K562 (cell line): ENCODE data around the gene SPRING1. TPM values are rescaled to one million over a fixed set of nuclear protein-coding genes. Genes with fewer than 3 reads are reported as not detected.

Source experiments
- GTF3C2 ChIP-seq: IDR thresholded peaks from 3 replicates; pipeline ENCODE4 v1.6.1; 2011; ENCODE audit warnings: borderline replicate concordance, mild to moderate bottlenecking, moderate library complexity; ENCODE audit not compliant: insufficient read length; ENCODE audit errors: extremely low read depth
- HLTF ChIP-seq: fragments of 450-650 bp; IDR thresholded peaks from 2 replicates; pipeline ENCODE4 v1.6.1; 2016
- ILK ChIP-seq: fragments of 450-650 bp; IDR thresholded peaks from 2 replicates; pipeline ENCODE4 v1.6.1; 2016; ENCODE audit warnings: missing genetic modification characterization, low read depth, mild to moderate bottlenecking, missing compliant biosample characterization, moderate library complexity, borderline replicate concordance
- TCF3 ChIP-seq: sonication (generic); formaldehyde crosslinking; IDR thresholded peaks from 2 replicates; pipeline ENCODE4 v1.4.0; 2020; ENCODE audit warnings: mild to moderate bottlenecking, missing genetic modification reagents
- ZBTB8A ChIP-seq: fragments of 450-650 bp; IDR thresholded peaks from 2 replicates; pipeline ENCODE4 v1.6.1; 2018; ENCODE audit warnings: mild to moderate bottlenecking, moderate library complexity; ENCODE audit not compliant: partially characterized antibody
- ZNF280B ChIP-seq: fragments of 250-450 bp; sonication (Bioruptor Pico); IDR thresholded peaks from 2 replicates; pipeline ENCODE4 v1.5.1; 2021; ENCODE audit warnings: mild to moderate bottlenecking
- polyA plus RNA-seq, 8 experiments: library from polyadenylated mRNA; depleted of rRNA in 4 of 8; stranded (reverse) in 5 of 8; unstranded in 3 of 8; fragments of >200 nt; fragmentation: Nextera tagmentation in 2 of 8; fragmentation: Illumina TruSeq in 1 of 8; extraction: Ambion mirVana in 2 of 8; extraction: Trizol in 1 of 8; gene quantifications; 2 replicates each; pipeline versions ENCODE4 v1.2.1 to v1.2.3, GENCODE V29; 2011 to 2014; ENCODE audit warnings: inconsistent platforms in 1 of 8, missing spikeins in 1 of 8
- total RNA-seq, 7 experiments: library from RNA; depleted of rRNA in 6 of 7; stranded (reverse); fragments of >200 nt in 6 of 7; fragmentation: Illumina TruSeq in 2 of 7; extraction: Trizol in 2 of 7; gene quantifications; 2 replicates each; pipeline versions ENCODE4 v1.2.1 to v1.2.3, GENCODE V29; 2011 to 2021; ENCODE audit warnings: low replicate concordance in 1 of 7
- TF ChIP-seq, protein P1 (sequence below): fragments of 250-450 bp; sonication (Bioruptor Pico); IDR thresholded peaks from 2 replicates; pipeline ENCODE4 v1.9.0; 2021; ENCODE audit warnings: mild to moderate bottlenecking
- TF ChIP-seq, protein P2 (sequence below): fragments of 450-650 bp; IDR thresholded peaks from 2 replicates; pipeline ENCODE4 v1.6.1; 2017; ENCODE audit warnings: antibody characterized with exemption, mild to moderate bottlenecking

The SPRING1 gene
- total and polyA plus RNA-seq, 9 of the 15 experiments (the other 6 are each of a cell fraction or from before 2014, with no cell fraction given), result 1.1 to 20.0 (median 8.0) TPM

GRCh38 chr12:116736962-116737773, 701 bp downstream of the SPRING1 start (continued):
- no peak for TF ChIP-seq ZNF280B
- TF ChIP-seq TCF3 (CRISPR knock-in tag), result no peak
- TF ChIP-seq, protein P1, sequence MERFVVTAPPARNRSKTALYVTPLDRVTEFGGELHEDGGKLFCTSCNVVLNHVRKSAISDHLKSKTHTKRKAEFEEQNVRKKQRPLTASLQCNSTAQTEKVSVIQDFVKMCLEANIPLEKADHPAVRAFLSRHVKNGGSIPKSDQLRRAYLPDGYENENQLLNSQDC (CRISPR knock-in tag), result no peak
- peak; percentile 95 for TF ChIP-seq HLTF
- TF ChIP-seq GTF3C2, result no peak
- TF ChIP-seq ZBTB8A, result no peak
- no peak for TF ChIP-seq ILK (tag)
- TF ChIP-seq, protein P2, sequence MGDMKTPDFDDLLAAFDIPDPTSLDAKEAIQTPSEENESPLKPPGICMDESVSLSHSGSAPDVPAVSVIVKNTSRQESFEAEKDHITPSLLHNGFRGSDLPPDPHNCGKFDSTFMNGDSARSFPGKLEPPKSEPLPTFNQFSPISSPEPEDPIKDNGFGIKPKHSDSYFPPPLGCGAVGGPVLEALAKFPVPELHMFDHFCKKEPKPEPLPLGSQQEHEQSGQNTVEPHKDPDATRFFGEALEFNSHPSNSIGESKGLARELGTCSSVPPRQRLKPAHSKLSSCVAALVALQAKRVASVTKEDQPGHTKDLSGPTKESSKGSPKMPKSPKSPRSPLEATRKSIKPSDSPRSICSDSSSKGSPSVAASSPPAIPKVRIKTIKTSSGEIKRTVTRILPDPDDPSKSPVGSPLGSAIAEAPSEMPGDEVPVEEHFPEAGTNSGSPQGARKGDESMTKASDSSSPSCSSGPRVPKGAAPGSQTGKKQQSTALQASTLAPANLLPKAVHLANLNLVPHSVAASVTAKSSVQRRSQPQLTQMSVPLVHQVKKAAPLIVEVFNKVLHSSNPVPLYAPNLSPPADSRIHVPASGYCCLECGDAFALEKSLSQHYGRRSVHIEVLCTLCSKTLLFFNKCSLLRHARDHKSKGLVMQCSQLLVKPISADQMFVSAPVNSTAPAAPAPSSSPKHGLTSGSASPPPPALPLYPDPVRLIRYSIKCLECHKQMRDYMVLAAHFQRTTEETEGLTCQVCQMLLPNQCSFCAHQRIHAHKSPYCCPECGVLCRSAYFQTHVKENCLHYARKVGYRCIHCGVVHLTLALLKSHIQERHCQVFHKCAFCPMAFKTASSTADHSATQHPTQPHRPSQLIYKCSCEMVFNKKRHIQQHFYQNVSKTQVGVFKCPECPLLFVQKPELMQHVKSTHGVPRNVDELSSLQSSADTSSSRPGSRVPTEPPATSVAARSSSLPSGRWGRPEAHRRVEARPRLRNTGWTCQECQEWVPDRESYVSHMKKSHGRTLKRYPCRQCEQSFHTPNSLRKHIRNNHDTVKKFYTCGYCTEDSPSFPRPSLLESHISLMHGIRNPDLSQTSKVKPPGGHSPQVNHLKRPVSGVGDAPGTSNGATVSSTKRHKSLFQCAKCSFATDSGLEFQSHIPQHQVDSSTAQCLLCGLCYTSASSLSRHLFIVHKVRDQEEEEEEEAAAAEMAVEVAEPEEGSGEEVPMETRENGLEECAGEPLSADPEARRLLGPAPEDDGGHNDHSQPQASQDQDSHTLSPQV, result no peak
